ENCODE results near the gene RNF220.

RNF220 gene

DNA sequence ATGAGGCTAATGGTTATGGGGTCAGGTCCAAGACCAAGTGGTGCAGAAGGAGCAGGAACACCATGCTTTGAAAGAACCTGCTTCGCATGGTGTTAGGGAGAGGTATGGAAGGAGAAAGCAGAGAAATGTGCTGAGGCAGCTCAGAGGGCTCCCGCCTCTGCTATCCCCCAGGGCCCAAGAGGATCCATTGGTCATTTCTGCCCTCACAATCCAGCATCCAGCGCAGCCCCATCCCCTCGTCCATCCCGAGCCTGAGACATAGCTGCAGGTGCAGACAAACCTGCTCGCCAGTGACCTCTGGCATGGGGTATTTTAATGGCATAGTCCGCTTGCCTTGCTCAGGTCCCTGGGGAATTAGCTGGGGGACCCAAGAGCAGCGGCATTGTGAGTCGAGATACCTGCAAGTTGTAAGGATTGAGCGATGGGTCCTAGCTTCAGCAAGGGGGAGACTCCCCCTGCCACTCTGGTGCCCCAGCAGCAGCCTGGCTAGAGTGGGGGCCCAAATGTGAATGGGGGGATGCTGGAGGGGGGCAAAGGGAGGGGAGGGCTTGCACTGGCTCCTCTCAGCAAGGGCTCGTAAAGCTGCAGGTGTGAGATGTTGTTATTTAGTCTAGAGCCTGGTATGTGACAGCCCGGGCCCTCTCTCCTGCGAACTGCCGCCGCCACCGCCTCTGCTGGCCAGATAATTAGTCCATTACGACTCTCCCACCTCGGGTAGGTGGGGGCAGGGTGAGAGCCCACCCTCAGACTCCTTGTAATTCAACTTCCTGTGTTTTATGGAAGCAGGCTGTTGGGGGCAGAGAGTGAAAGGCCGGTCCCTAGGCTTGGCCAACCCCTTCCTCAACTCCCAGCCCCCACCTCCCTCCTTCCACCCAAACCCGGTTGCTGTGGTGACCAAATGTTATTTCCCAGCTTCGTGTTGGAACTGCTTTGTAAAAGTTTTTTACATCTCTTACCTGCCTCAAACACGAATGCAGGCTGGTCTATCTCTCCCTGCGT, 118.8 kb downstream of the RNF220 start:
- no peak for DNase-seq (ENCODE audit: low read depth)

DNA sequence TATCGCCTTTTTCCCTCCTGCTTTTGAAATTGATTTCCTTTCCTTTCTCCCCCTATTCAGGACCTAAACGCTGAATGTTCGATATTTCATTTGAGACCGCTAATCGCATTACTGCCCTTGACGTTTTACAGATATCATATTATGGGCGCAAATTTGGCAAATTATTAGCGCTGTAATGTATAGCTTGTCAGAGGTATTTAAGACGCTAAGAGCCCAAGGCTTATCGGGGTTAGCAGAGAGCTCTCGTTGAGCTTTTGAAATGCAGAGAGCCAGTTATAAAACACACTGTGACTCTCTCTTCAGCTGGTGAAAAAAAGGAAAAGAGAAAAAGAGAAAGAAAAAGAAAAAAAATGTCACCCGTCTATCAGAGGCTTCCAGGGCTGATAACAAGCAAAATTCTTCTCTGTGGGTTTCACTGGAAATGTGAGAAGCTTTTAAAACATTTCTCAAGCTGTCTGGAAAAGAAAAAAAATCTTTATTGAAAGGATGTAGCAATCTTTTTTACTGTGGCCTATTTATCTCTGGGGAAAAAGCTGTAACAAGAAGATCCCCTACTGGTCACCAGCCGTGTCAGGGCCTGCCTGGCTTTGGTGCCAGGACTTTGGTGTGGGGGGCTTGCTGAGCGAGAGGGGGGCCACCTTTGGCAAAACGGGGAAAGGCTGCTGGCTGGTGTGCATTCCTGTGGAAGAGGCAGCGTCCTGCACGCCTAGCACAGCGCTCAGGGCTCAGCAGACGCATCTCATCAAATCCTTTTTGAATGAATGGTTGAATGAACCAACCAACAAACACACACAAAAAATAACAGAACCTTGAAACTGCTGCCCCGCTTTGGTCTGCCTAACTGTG, 119.8 kb downstream of the RNF220 start:
- DNase-seq (ENCODE audit: low read depth) = no peak

- DNase-seq (ENCODE audit: low read depth) = no peak
Measured at GRCh38 chr1:44526295-44527073, 121.4 kb downstream of the RNF220 start.

DNA sequence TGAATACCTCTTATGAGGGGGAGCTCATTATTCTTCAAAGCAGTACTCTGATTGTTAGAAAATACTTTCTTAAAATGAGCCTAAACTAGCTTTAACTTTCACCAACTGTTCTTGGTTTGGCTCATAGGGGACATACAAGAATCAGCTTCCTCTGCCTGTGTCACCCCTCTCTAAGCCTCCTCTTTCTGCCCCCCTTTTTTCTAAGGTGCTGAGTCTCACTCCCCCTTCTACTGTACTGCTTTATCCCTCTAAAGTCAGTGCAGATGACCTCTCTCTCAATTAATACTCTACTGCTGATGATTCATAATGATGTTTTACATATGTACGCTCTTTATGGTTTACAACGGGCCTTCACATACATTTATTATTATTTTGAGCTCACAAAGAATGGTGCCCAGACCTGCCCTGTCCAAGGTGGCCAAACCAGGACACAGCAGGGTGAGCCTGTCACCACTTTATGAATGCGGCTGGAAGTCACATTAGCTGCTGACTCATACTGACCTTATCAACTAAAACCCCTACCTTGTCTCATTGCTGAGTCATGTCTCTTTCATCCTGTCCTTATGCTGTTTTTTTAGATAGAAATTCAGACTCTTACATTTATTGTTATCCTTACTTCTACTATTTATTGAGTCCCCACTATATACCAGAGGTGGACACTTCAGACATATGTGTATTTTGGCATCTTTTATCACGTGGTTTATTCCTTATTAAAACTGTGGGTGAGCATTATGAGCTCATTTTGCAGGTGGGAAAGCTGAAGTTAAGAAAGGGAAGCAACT, 126.9 kb downstream of the RNF220 start:
- DNase-seq (ENCODE audit: low read depth) = no peak

DNA sequence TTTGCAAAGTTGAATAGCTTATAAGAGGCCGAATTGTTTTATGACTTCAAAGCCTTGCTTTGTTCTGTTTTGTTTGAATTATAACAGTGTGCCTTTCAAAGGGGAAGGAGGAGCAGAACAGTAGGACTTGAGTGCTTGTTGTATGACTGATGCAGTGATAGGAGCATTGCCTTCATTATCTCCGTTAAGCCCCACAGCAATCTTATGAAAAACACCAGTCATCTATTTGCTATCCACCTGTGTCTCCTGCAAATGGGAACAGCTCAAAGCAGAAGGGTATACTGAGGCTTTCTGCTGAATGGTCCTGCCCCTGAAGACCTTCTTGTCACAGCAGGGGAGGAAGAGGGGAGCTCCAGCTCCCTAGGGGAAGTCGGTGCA, 127.5 kb downstream of the RNF220 start:
- DNase-seq (ENCODE audit: low read depth) = no peak

DNA sequence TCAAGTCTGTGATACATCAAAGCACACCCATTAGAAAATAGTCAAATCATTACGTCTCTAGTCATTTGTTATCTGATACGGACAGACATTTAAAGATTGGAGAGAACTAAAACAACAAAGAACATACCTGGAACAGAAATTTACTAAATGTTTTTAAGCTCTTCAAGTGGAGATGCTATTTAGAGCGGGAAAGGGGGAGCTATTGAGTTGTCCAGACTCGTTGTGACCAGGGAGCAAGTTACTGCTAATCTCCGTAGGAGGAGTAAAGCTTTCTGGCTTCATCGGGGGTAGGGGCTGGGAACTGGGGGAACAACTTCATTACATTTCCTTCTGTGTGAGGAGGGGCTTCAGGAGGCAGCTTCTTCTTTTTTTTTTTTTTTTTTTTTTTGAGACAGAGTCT, 129.7 kb downstream of the RNF220 start:
- DNase-seq (ENCODE audit: low read depth) = no peak

- DNase-seq (ENCODE audit: low read depth) = no peak
Measured at GRCh38 chr1:44536357-44537209, 131.5 kb downstream of the RNF220 start.

DNA sequence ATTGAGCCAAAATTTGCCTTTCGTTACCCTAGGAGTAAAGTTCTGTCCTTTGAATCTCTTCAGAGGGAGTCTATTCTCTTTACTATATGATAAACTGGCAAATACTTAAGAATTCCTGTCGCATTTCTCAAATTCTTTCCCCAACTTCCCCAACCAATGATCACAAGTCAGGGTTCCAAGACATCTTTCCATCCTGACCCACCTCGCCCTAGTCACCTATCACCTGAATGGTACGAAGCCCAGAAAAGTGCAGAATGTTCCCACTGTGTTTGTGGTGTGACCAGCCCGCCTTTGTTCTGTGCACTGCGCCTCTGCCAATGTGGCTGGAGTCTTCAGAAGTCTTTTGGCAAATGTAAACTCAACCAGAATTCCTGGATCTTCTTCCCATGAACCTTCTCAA, 132.5 kb downstream of the RNF220 start:
- DNase-seq (ENCODE audit: low read depth) = no peak

DNA sequence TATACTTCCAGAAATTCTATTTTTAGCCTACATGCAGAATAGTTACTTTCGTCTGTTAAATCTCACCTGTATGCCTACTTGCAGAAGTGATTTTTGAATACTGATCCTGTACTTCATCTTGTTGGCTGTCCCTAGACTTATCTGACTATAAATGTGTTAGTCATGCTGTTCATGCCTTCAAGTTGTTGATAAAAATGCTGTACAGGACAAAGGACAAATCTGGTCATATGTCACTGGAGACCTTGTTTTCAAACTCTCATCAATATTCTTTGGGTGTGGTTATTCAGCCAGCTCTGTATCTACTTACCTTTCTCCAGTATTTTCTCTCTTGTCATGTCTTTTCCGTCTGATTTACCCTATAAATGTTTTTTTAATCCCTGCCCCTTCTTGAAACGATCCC, 132.9 kb downstream of the RNF220 start:
- DNase-seq (ENCODE audit: low read depth) = no peak

- no peak for DNase-seq (ENCODE audit: low read depth)
Measured at GRCh38 chr1:44539991-44540730, 135.1 kb downstream of the RNF220 start.

GRCh38 chr1:44542420-44543063, 137.5 kb downstream of the RNF220 start:
- DNase-seq (ENCODE audit: low read depth) = no peak

DNA sequence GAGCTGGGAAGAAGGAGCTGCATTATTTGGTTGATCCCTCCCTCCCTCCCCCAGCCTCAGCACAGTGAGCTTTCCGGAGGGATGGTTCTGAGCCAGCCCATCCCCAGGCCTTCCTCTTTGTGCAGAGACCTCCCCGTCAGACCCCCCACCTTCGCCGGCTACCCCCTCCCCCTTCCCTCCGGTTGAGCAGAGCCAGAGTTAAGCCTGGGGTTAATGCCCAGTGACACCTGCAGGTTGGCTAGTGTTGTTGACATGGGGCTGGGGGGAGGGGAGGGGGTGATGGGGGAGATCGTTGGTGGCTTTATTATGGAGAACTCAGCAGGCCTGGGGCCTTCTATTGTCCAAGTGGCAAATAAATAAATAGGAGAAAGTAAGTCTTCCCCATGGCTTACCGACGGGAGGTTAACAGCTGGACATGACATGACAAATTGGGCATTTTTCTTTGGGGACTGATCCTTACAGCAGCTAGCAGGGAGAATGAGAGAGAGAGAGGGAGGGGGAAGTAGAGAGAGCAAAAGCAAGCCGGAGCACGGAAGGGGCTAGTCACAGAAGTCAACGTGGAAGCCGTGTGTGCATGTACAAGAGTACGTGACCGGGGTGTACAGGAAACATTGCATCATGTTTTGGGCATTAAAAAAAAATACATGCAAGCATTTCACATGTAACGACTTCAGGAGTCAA, 138.1 kb downstream of the RNF220 start:
- DNase-seq (ENCODE audit: low read depth) = no peak

DNA sequence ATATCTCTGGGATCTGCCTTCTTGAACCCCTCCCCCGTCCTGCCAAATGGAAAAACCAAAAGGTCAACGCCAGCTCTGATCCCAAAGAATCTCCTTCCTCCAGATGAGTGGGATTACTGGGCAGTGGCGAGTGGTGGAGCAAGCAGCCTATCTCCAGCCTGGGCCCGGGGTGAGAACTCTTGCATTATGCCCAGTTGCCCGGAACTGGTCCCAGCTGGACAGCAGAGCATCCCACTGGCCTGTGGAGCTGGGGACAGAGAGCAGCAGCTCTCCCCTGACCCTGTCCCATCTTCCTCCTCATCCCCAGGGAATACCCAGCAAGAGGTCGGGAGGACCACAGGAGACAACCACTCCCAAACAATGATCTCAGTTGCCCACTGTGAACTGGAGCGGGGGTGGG, 138.7 kb downstream of the RNF220 start:
- no peak for DNase-seq (ENCODE audit: low read depth)

- DNase-seq (ENCODE audit: low read depth) = no peak
Measured at GRCh38 chr1:44544960-44545359, 139.9 kb downstream of the RNF220 start.

- DNase-seq (ENCODE audit: low read depth) = no peak
Measured at GRCh38 chr1:44545961-44546360, 140.9 kb downstream of the RNF220 start.

GRCh38 chr1:44546403-44547053, 141.5 kb downstream of the RNF220 start:
- no peak for DNase-seq (ENCODE audit: low read depth)

DNA sequence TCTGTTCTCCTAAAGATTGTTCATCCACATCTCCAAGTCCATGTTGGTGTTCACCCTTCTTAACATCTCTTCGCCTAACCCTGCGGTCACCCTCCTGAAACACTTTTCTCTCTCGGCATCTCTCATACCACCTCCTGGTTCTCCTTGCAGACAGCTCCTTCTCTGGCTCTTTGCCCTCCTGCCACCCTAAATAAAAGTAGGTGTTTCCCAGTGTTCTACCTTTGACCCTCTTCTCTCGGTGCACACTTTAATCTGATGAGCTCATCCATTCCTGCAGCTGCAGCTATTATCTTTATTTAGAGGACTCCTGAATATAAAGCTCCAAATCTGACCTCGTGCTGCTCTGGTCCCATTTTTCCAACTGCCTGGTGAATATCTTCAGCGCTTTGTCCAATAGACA, 142.3 kb downstream of the RNF220 start:
- no peak for DNase-seq (ENCODE audit: low read depth)

DNA sequence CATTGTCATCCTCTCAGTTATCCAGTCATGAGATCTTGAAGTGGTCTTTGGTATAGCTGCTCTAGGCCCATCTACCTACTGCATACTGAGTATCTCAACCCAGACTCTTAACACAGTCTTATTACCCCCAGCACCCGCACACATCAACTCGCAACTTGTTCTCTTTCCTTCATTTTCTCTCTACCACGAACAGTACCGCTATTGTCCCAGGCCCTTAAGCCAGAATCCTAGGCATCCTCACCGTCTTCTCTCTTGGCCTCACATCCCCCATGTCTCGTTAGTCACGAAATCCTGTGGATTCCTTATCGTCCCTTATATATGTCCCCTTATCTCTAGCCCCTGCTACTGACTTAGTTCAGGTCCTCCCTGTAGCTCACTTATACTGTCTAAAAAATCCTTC, 142.8 kb downstream of the RNF220 start:
- DNase-seq (ENCODE audit: low read depth) = no peak
